BE2C (cell line): ENCODE data around the gene BBOF1. TPM values are rescaled to one million over a fixed set of nuclear protein-coding genes. Genes with fewer than 3 reads are reported as not detected.
A peak's percentile ranks its signal among the peaks of the same experiment; 100 is the strongest.
"Not testable (repeated sequence)": the region's sequence is repeated elsewhere in the genome, so short reads cannot be mapped to it uniquely, and the experiment has no call there.

ENCODE experiments used
- DNase-seq: peaks from one replicate; pipeline ENCODE4 v3.0.0-alpha.2; 2020
- H3K27me3 ChIP-seq: fragments of 250-450 bp; sonication (Bioruptor Pico); 2 replicates; pipeline ENCODE4 v1.5.1; 2020; ENCODE audit warnings: mild to moderate bottlenecking
- H3K36me3 ChIP-seq: fragments of 250-450 bp; sonication (Bioruptor Pico); 2 replicates; pipeline ENCODE4 v1.5.1; 2020; ENCODE audit warnings: mild to moderate bottlenecking
- H3K4me1 ChIP-seq: fragments of 250-450 bp; sonication (Bioruptor Pico); 2 replicates; pipeline ENCODE4 v1.5.1; 2020
- H3K4me3 ChIP-seq: 2 replicates; pipeline ENCODE4 v1.5.1; 2011; ENCODE audit warnings: low read depth, low read length
- H3K9me3 ChIP-seq: fragments of 250-450 bp; sonication (Bioruptor Pico); 2 replicates; pipeline ENCODE4 v1.5.1; 2020
- CTCF ChIP-seq: IDR thresholded peaks from 2 replicates; pipeline ENCODE4 v1.5.1; 2012; ENCODE audit warnings: mild to moderate bottlenecking, low read depth, low read length
- polyA plus RNA-seq: library from polyadenylated mRNA; unstranded; fragments of >200 nt; gene quantifications from one replicate; pipeline ENCODE4 v1.2.1, GENCODE V29; 2012; ENCODE audit warnings: low read depth, missing spikeins; ENCODE audit not compliant: insufficient read length, insufficient read depth

BBOF1 gene
- polyA plus RNA-seq = 0.59 TPM

GRCh38 chr14:74018586-74019407, at the start of gene BBOF1, which contains the start of gene ENTPD5:
BBOF1 (plus strand) TSS chr14:74019349; CDS start chr14:74019479, 130 bp downstream.
ENTPD5 (minus strand) TSS chr14:74019288; CDS start chr14:73988102, 31,186 bp downstream.
- DNase-seq = peak; percentile 90
- Histone ChIP-seq H3K27me3 (no peaks in the 10 kb centered on the region), H3K4me3 (peak within 1 kb of the TSS; percentile 96), H3K9me3 (no peaks in the 10 kb centered on the region; the same call in 1 of the 2 replicates), H3K36me3 (no peaks in the 10 kb centered on the region), H3K4me1 (no peaks in the 10 kb centered on the region)
- no peak for TF ChIP-seq CTCF

- Histone ChIP-seq H3K4me1 (peaks cover 15% of the 10 kb centered on the region; the same call in 1 of the 2 replicates), H3K36me3 (no peaks in the 10 kb centered on the region), H3K27me3 (no peaks in the 10 kb centered on the region), H3K4me3 (no peak overlapping the region), H3K9me3 (no peaks in the 10 kb centered on the region)
- TF ChIP-seq CTCF = no peak
- DNase-seq = peak; percentile 69
Measured at GRCh38 chr14:73973497-73973896, 45.7 kb upstream of the BBOF1 start.

- no peak for TF ChIP-seq CTCF
- Histone ChIP-seq H3K27me3 (no peaks in the 10 kb centered on the region), H3K4me3 (no peak overlapping the region), H3K36me3 (no peaks in the 10 kb centered on the region), H3K4me1 (peaks cover 15% of the 10 kb centered on the region; the same call in 1 of the 2 replicates), H3K9me3 (no peaks in the 10 kb centered on the region)
- no peak for DNase-seq
Measured at GRCh38 chr14:73976125-73976524, 43.0 kb upstream of the BBOF1 start.

- no peak for DNase-seq
- peaks cover 12% of the 10 kb centered on the region; the same call in 1 of the 2 replicates for H3K4me1 ChIP-seq
- H3K36me3 ChIP-seq = no peaks in the 10 kb centered on the region
- H3K4me3 ChIP-seq = no peak overlapping the region
- no peaks in the 10 kb centered on the region for H3K9me3 ChIP-seq
- no peak for TF ChIP-seq CTCF
- H3K27me3 ChIP-seq = no peaks in the 10 kb centered on the region
Measured at GRCh38 chr14:73977896-73978295, 41.3 kb upstream of the BBOF1 start.

- no peak overlapping the region for H3K4me3 ChIP-seq
- H3K4me1 ChIP-seq = no peaks in the 10 kb centered on the region
- no peaks in the 10 kb centered on the region for H3K9me3 ChIP-seq
- no peak for TF ChIP-seq CTCF
- DNase-seq = no peak
- H3K36me3 ChIP-seq = no peaks in the 10 kb centered on the region
- H3K27me3 ChIP-seq = no peaks in the 10 kb centered on the region
Measured at GRCh38 chr14:73988065-73988464, 31.1 kb upstream of the BBOF1 start.

GRCh38 chr14:73988656-73989055, 30.5 kb upstream of the BBOF1 start:
- H3K36me3 ChIP-seq, H3K4me1 ChIP-seq, H3K9me3 ChIP-seq, DNase-seq, H3K4me3 ChIP-seq, H3K27me3 ChIP-seq: not testable (repeated sequence)
